ENCODE results near the gene SDK1. TPM values are rescaled to one million over a fixed set of nuclear protein-coding genes. Genes with fewer than 3 reads are reported as not detected.

Gene SDK1
- total and polyA plus RNA-seq, 4 donors: 0.12 to 0.47 (median 0.36) TPM

- Histone ChIP-seq H3K36me3 (ENCODE audit: control insufficient read depth in 4 of 4, insufficient read depth in 3 of 4, low read depth in 1 of 4, low read length in 3 of 4) (no peaks in the 10 kb centered on the region), H3K27me3 (ENCODE audit: control insufficient read depth in 4 of 4, insufficient read depth in 4 of 4, low read length in 3 of 4) (no peaks in the 10 kb centered on the region), H3K9ac (ENCODE audit: low read depth in 1 of 2, low read length in 2 of 2) (no peak overlapping the region), H3K4me3 (ENCODE audit: low read depth in 1 of 3, low read length in 3 of 3) (no peak overlapping the region), H3K27ac (ENCODE audit: low read depth in 1 of 2, low read length in 2 of 2) (no peak overlapping the region), H3K4me1 (ENCODE audit: control insufficient read depth in 4 of 4, insufficient read depth in 4 of 4, low read length in 3 of 4) (no peaks in the 10 kb centered on the region), H3K9me3 (ENCODE audit: control insufficient read depth in 4 of 4, low read length in 3 of 4) (peaks cover 0 to 3% (median 0%) of the 10 kb centered on the region in 4 donors)
- 90% methylated on average over 5 of the region's 5 CpGs for WGBS
- no peak for TF ChIP-seq HNF4A (conservative IDR thresholded peaks at IDR 0.05)
- no peak for TF ChIP-seq GABPA (IDR thresholded peaks at IDR 0.05 in 1 of 2, conservative IDR thresholded peaks at IDR 0.05 in 1 of 2)
- TF ChIP-seq TAF1 (conservative IDR thresholded peaks at IDR 0.05): no peak
- TF ChIP-seq ATF3 (IDR thresholded peaks at IDR 0.05): no peak
- TF ChIP-seq RAD21 (IDR thresholded peaks at IDR 0.05): no peak
- no peak for TF ChIP-seq EGR1 (IDR thresholded peaks at IDR 0.05; ENCODE audit: low read depth in 2 of 2)
- TF ChIP-seq FOXA1 (IDR thresholded peaks at IDR 0.05): no peak
- TF ChIP-seq ZBTB33 (IDR thresholded peaks at IDR 0.05): no peak
- no peak for TF ChIP-seq NR2F2 (IDR thresholded peaks at IDR 0.05)
- no peak for TF ChIP-seq SP1 (IDR thresholded peaks at IDR 0.05)
- TF ChIP-seq RXRA (IDR thresholded peaks at IDR 0.05): no peak
- TF ChIP-seq FOXA2 (IDR thresholded peaks at IDR 0.05): no peak
- TF ChIP-seq MAX (IDR thresholded peaks at IDR 0.05): no peak
- no peak for TF ChIP-seq CTCF (IDR thresholded peaks at IDR 0.05; ENCODE audit: low read depth, low read length, missing input control)
- no peak for TF ChIP-seq JUND (IDR thresholded peaks at IDR 0.05)
- no peak for DNase-seq (ENCODE audit: low spot score)
Observed at GRCh38 chr7:3984456-3984855, 683.4 kb downstream of the SDK1 start.

- H3K9me3 ChIP-seq (ENCODE audit: control insufficient read depth in 4 of 4, low read length in 3 of 4): peaks cover 0 to 3% (median 0%) of the 10 kb centered on the region in 4 donors
- H3K9ac ChIP-seq (ENCODE audit: low read depth in 1 of 2, low read length in 2 of 2): no peak overlapping the region
- TF ChIP-seq MAX (IDR thresholded peaks at IDR 0.05): no peak
- TF ChIP-seq ATF3 (IDR thresholded peaks at IDR 0.05): no peak
- no peak for TF ChIP-seq RXRA (IDR thresholded peaks at IDR 0.05)
- TF ChIP-seq REST (IDR thresholded peaks at IDR 0.05): no peak
- no peak for TF ChIP-seq HNF4G (IDR thresholded peaks at IDR 0.05)
- no peak for TF ChIP-seq GABPA (IDR thresholded peaks at IDR 0.05 in 1 of 2, conservative IDR thresholded peaks at IDR 0.05 in 1 of 2)
- TF ChIP-seq JUND (IDR thresholded peaks at IDR 0.05): no peak
- no peak for TF ChIP-seq NR2F2 (IDR thresholded peaks at IDR 0.05)
- no peak for TF ChIP-seq TAF1 (conservative IDR thresholded peaks at IDR 0.05)
- no peak for TF ChIP-seq FOXA1 (IDR thresholded peaks at IDR 0.05)
- H3K27ac ChIP-seq (ENCODE audit: low read depth in 1 of 2, low read length in 2 of 2): no peak overlapping the region
- DNase-seq (ENCODE audit: low spot score): no peak
- WGBS: 84% methylated on average over 5 of the region's 5 CpGs
- no peak overlapping the region for H3K4me3 ChIP-seq (ENCODE audit: low read depth in 1 of 3, low read length in 3 of 3)
- no peaks in the 10 kb centered on the region for H3K27me3 ChIP-seq (ENCODE audit: control insufficient read depth in 4 of 4, insufficient read depth in 4 of 4, low read length in 3 of 4)
- no peaks in the 10 kb centered on the region for H3K4me1 ChIP-seq (ENCODE audit: control insufficient read depth in 4 of 4, insufficient read depth in 4 of 4, low read length in 3 of 4)
- H3K36me3 ChIP-seq (ENCODE audit: control insufficient read depth in 4 of 4, insufficient read depth in 3 of 4, low read depth in 1 of 4, low read length in 3 of 4): no peaks in the 10 kb centered on the region
Observed at GRCh38 chr7:3986927-3987326, 685.9 kb downstream of the SDK1 start.

Data from liver (tissue), 9 donors.